Neuronal stem cell (in vitro differentiated cells): ENCODE results near the gene SPINDOC.

ENCODE experiments used
- DNase-seq: peaks from one replicate; pipeline ENCODE4 v3.0.0-alpha.2; 2013; ENCODE audit warnings: low spot score
- H2AFZ ChIP-seq: one replicate; pipeline ENCODE4 v1.6.1; 2013; ENCODE audit warnings: mild to moderate bottlenecking, low read length, inconsistent platforms
- H2AK5ac ChIP-seq: 2 replicates; pipeline ENCODE4 v1.6.1; 2013; ENCODE audit warnings: low read depth, mild to moderate bottlenecking, inconsistent platforms, low read length, moderate library complexity, mixed read lengths
- H2BK120ac ChIP-seq: 2 replicates; pipeline ENCODE4 v1.6.1; 2013; ENCODE audit warnings: low read depth, mild to moderate bottlenecking, inconsistent platforms, low read length, moderate library complexity, mixed read lengths
- H2BK12ac ChIP-seq: one replicate; pipeline ENCODE4 v1.6.1; 2013; ENCODE audit warnings: low read length, inconsistent platforms
- H2BK15ac ChIP-seq: 2 replicates; pipeline ENCODE4 v1.6.1; 2013; ENCODE audit warnings: mild to moderate bottlenecking, low read length, inconsistent platforms, mixed read lengths
- H2BK5ac ChIP-seq: one replicate; pipeline ENCODE4 v1.6.1; 2013; ENCODE audit warnings: inconsistent platforms, mild to moderate bottlenecking, low read length, moderate library complexity
- H3K14ac ChIP-seq: one replicate; pipeline ENCODE4 v1.6.1; 2013; ENCODE audit warnings: low read length, inconsistent platforms
- H3K18ac ChIP-seq: 2 replicates; pipeline ENCODE4 v1.6.1; 2013; ENCODE audit warnings: low read length, inconsistent platforms
- H3K23ac ChIP-seq: 2 replicates; pipeline ENCODE4 v1.6.1; 2013; ENCODE audit warnings: low read depth, mild to moderate bottlenecking, mixed read lengths, low read length, inconsistent platforms; ENCODE audit not compliant: poor library complexity
- H3K27ac ChIP-seq: replicated peaks from 3 replicates; pipeline ENCODE4 v1.5.1; 2013; ENCODE audit warnings: low read length, inconsistent platforms
- H3K27me3 ChIP-seq, 3 experiments: 2 replicates each; pipeline ENCODE4 v1.6.1; 2013; ENCODE audit warnings: low read length in 3 of 3, mild to moderate bottlenecking in 2 of 3, inconsistent platforms in 1 of 3, low read depth in 1 of 3, mixed read lengths in 1 of 3, moderate library complexity in 1 of 3; ENCODE audit not compliant: control insufficient read depth in 3 of 3, insufficient read depth in 3 of 3
- H3K36me3 ChIP-seq, 2 donors: replicated peaks in 1 of 2; 2 replicates each; pipeline ENCODE4 v1.6.1; 2013; ENCODE audit warnings: low read length in 2 of 2; ENCODE audit not compliant: control insufficient read depth in 2 of 2, insufficient read depth in 2 of 2
- H3K4ac ChIP-seq: 2 replicates; pipeline ENCODE4 v1.6.1; 2013; ENCODE audit warnings: inconsistent platforms, mild to moderate bottlenecking, low read length, moderate library complexity
- H3K4me1 ChIP-seq, 2 donors: 1 replicate in 1 of 2; 2 replicates in 1 of 2; pipeline ENCODE4 v1.6.1; 2013; ENCODE audit warnings: low read length in 2 of 2, low read depth in 1 of 2; ENCODE audit not compliant: control insufficient read depth in 2 of 2, insufficient read depth in 1 of 2
- H3K4me2 ChIP-seq: one replicate; pipeline ENCODE4 v1.6.1; 2013; ENCODE audit warnings: mild to moderate bottlenecking, low read length, inconsistent platforms; ENCODE audit not compliant: insufficient read depth, poor library complexity, severe bottlenecking
- H3K4me3 ChIP-seq, 2 donors: 2 replicates each; pipeline ENCODE4 v1.5.1; 2013; ENCODE audit warnings: low read length in 2 of 2, mild to moderate bottlenecking in 2 of 2, inconsistent platforms in 1 of 2, moderate library complexity in 1 of 2
- H3K79me1 ChIP-seq: one replicate; pipeline ENCODE4 v1.6.1; 2013; ENCODE audit warnings: low read depth, mild to moderate bottlenecking, inconsistent platforms, low read length, moderate library complexity
- H3K9ac ChIP-seq: one replicate; pipeline ENCODE4 v1.6.1; 2013; ENCODE audit warnings: mild to moderate bottlenecking, low read depth, low read length, inconsistent platforms; ENCODE audit not compliant: poor library complexity
- H3K9me3 ChIP-seq, 2 donors: replicated peaks in 1 of 2; 2 replicates each; pipeline versions ENCODE3 to v1.6.1; 2013; ENCODE audit warnings: low read length in 2 of 2, mild to moderate bottlenecking in 2 of 2, inconsistent platforms in 1 of 2, low read depth in 1 of 2, mixed read lengths in 1 of 2, moderate library complexity in 1 of 2; ENCODE audit not compliant: control insufficient read depth in 2 of 2, insufficient read depth in 1 of 2
- H4K8ac ChIP-seq: one replicate; pipeline ENCODE4 v1.6.1; 2013; ENCODE audit warnings: low read depth, mild to moderate bottlenecking, inconsistent platforms, low read length, moderate library complexity
- H4K91ac ChIP-seq: one replicate; pipeline ENCODE4 v1.6.1; 2013; ENCODE audit warnings: low read length, low read depth, mild to moderate bottlenecking, inconsistent platforms; ENCODE audit not compliant: poor library complexity
- WGBS, 2 donors: extraction: QIAGEN DNeasy Blood & Tissue Kit; methylation state at CpG; one replicate each; pipeline ENCODE4 v1.1.7; 2013; ENCODE audit warnings: missing lambda C conversion rate in 2 of 2, mixed read lengths in 1 of 2; ENCODE audit not compliant: insufficient read length in 2 of 2, insufficient replicate concordance in 1 of 2; ENCODE audit errors: extremely low coverage in 2 of 2; 5-methylcytosine and 5-hydroxymethylcytosine counted together

The SPINDOC gene

GRCh38 chr11:63767565-63768236 lies 45.6 kb upstream of the SPINDOC start:
- Histone ChIP-seq H2BK120ac (no peak overlapping the region), H3K9me3 (no peaks in the 10 kb centered on the region), H3K4me2 (peak overlapping the region; percentile 66), H3K27ac (peak overlapping the region; percentile 97), H4K91ac (no peak overlapping the region), H3K4me1 (peaks cover 29 to 32% of the 10 kb centered on the region in 2 donors), H3K14ac (no peak overlapping the region), H3K23ac (no peak overlapping the region), H2BK5ac (peak overlapping the region; percentile 83), H2BK12ac (no peak overlapping the region), H2AK5ac (peak overlapping the region; percentile 1), H3K79me1 (peaks cover 11% of the 10 kb centered on the region), H3K9ac (no peak overlapping the region), H2AFZ (peak overlapping the region; percentile 75), H3K4me3 (peak overlapping the region; percentile 92 to 94), H2BK15ac (peak overlapping the region; percentile 2), H3K18ac (peak overlapping the region; percentile 95), H4K8ac (no peak overlapping the region), H3K36me3 (peaks cover 6 to 31% of the 10 kb centered on the region in 2 donors), H3K4ac (peak overlapping the region; percentile 2), H3K27me3 (no peaks in the 10 kb centered on the region)
- no CpG with 5 or more reads among the region's 34 CpGs for WGBS, 2 donors
- DNase-seq, result peak; percentile 89

GRCh38 chr11:63768237-63769041 lies 44.8 kb upstream of the SPINDOC start, which contains the start of gene ZFTA:
Gene ZFTA (minus strand): TSS chr11:63768775. CDS start chr11:63768622, 153 bp downstream.
- peak; percentile 72 for DNase-seq
- Histone ChIP-seq H3K4me2 (peak within 1 kb of the TSS; percentile 95), H3K9me3 (no peaks in the 10 kb centered on the region), H3K79me1 (peaks cover 9% of the 10 kb centered on the region), H2BK5ac (peak within 1 kb of the TSS; percentile 93), H2BK15ac (peak within 1 kb of the TSS; percentile 93), H3K36me3 (peaks cover 6 to 27% of the 10 kb centered on the region in 2 donors), H3K14ac (peak within 1 kb of the TSS; percentile 60), H2AK5ac (peak within 1 kb of the TSS; percentile 72), H2BK12ac (no peak within 1 kb of the TSS), H4K91ac (peak within 1 kb of the TSS; percentile 60), H4K8ac (no peak within 1 kb of the TSS), H3K18ac (peak within 1 kb of the TSS; percentile 98), H2AFZ (peak within 1 kb of the TSS; percentile 80), H3K27ac (peak within 1 kb of the TSS; percentile 97), H3K27me3 (no peaks in the 10 kb centered on the region), H3K4me3 (peak within 1 kb of the TSS; percentile 92 to 94), H2BK120ac (no peak within 1 kb of the TSS), H3K4me1 (peaks cover 29 to 31% of the 10 kb centered on the region in 2 donors), H3K9ac (peak within 1 kb of the TSS; percentile 90), H3K23ac (no peak within 1 kb of the TSS), H3K4ac (peak within 1 kb of the TSS; percentile 2)
- WGBS, 2 donors, result no CpG with 5 or more reads among the region's 113 CpGs

- Histone ChIP-seq H3K14ac (peak overlapping the region; percentile 60), H2BK12ac (no peak overlapping the region), H3K4me2 (peak overlapping the region; percentile 95), H4K8ac (no peak overlapping the region), H2BK5ac (peak overlapping the region; percentile 93), H3K4me1 (peaks cover 29 to 31% of the 10 kb centered on the region in 2 donors), H4K91ac (peak overlapping the region; percentile 60), H3K18ac (peak overlapping the region; percentile 98), H2BK15ac (peak overlapping the region; percentile 93), H3K23ac (no peak overlapping the region), H3K79me1 (peaks cover 8% of the 10 kb centered on the region), H3K4me3 (peak overlapping the region; percentile 91 to 92), H3K9me3 (no peaks in the 10 kb centered on the region), H2AK5ac (peak overlapping the region; percentile 72), H3K36me3 (peaks cover 6 to 27% of the 10 kb centered on the region in 2 donors), H3K4ac (no peak overlapping the region), H2BK120ac (no peak overlapping the region), H3K9ac (peak overlapping the region; percentile 90), H3K27ac (peak overlapping the region; percentile 92), H2AFZ (peak overlapping the region; percentile 80), H3K27me3 (no peaks in the 10 kb centered on the region)
- peak; percentile 41 for DNase-seq
- WGBS, 2 donors, result no CpG with 5 or more reads among the region's 82 CpGs
These were observed 44.1 kb upstream of the SPINDOC start for GRCh38 chr11:63769042-63769713.
